Measurements from ENCODE around the gene UGT1A8.

UGT1A8 gene

GRCh38 chr2:233807215-233807865 is 189.9 kb downstream of the UGT1A8 start:
- DNase-seq (ENCODE audit: low spot score), result no peak
- TF ChIP-seq, protein P1, sequence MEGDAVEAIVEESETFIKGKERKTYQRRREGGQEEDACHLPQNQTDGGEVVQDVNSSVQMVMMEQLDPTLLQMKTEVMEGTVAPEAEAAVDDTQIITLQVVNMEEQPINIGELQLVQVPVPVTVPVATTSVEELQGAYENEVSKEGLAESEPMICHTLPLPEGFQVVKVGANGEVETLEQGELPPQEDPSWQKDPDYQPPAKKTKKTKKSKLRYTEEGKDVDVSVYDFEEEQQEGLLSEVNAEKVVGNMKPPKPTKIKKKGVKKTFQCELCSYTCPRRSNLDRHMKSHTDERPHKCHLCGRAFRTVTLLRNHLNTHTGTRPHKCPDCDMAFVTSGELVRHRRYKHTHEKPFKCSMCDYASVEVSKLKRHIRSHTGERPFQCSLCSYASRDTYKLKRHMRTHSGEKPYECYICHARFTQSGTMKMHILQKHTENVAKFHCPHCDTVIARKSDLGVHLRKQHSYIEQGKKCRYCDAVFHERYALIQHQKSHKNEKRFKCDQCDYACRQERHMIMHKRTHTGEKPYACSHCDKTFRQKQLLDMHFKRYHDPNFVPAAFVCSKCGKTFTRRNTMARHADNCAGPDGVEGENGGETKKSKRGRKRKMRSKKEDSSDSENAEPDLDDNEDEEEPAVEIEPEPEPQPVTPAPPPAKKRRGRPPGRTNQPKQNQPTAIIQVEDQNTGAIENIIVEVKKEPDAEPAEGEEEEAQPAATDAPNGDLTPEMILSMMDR (IDR thresholded peaks at IDR 0.05; ENCODE audit: extremely low read depth, missing control alignments), result no peak

DNA sequence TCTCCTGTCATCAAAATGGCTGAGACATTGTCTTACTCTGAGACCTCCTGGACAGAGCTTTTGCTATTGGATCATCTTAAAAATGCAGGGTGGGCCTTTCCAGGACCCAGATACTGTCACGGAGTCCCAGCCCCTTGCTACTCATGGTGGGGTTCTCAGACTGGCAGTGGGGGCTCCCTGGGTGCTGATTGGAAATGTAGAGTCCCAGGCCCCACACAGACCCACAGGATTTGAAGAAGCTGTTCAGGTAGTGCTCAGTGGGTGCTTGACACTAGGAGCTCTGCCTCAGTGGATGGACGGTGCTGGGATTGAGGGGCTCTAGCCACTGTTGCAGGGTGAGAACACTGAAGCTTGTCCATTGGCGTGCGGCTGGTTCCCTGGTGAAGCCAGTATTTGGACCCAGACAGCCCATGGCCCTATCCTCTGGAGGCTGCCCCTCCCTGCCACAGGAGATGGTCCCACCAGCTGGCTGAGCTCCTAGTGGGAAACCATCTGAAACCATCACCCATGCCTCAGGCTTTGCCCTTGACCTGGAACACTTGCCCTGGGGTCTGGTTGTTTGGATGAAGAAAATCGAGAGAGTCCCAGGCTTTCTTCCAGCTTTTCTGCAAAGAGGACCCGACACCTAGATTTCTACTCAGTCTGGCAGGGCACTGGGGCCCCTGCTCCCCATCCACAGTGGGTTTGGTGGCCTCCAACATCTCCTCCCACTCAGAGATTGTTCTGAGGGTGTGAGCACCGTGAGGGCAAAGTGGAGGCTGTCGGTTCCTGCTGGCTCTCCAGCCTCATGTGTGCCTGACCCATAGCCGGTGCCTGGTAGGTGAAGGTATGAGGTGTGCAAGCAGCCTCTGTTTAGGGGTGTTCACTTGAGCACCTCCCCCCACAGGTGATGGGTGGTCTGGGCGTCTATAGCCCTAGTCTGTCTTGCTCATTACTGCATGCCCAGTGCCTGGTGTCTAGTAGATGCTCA is 190.8 kb downstream of the UGT1A8 start:
- TF ChIP-seq, protein P1 (IDR thresholded peaks at IDR 0.05; ENCODE audit: extremely low read depth, missing control alignments), result no peak
- DNase-seq (ENCODE audit: low spot score), result no peak

DNA sequence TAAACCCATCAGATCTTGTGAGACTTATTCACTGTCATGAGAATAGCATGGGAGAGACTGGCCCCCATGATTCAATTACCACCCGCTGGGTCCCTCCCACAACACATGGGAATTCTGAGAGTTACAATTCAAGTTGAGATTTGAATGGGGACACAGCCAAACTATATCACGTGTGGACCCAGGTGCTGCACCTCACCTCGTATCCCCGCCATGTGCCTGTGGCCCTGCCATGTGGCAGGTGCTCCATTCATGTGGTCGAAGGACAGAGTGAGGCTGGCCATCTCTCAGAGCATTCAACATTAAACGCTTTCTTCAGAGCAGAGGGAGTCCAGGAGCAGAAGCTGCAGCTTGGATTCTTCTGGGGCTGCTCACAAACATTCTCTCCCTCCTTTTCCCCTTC is 193.0 kb downstream of the UGT1A8 start:
- no peak for DNase-seq (ENCODE audit: low spot score)
- TF ChIP-seq, protein P1 (IDR thresholded peaks at IDR 0.05; ENCODE audit: extremely low read depth, missing control alignments), result no peak

GRCh38 chr2:233811087-233811486 is 193.7 kb downstream of the UGT1A8 start:
- TF ChIP-seq, protein P1 (IDR thresholded peaks at IDR 0.05; ENCODE audit: extremely low read depth, missing control alignments), result no peak
- no peak for DNase-seq (ENCODE audit: low spot score)

- TF ChIP-seq, protein P1 (IDR thresholded peaks at IDR 0.05; ENCODE audit: extremely low read depth, missing control alignments), result no peak
- DNase-seq (ENCODE audit: low spot score), result no peak
Measured at GRCh38 chr2:233811732-233812131, 194.3 kb downstream of the UGT1A8 start.

DNA sequence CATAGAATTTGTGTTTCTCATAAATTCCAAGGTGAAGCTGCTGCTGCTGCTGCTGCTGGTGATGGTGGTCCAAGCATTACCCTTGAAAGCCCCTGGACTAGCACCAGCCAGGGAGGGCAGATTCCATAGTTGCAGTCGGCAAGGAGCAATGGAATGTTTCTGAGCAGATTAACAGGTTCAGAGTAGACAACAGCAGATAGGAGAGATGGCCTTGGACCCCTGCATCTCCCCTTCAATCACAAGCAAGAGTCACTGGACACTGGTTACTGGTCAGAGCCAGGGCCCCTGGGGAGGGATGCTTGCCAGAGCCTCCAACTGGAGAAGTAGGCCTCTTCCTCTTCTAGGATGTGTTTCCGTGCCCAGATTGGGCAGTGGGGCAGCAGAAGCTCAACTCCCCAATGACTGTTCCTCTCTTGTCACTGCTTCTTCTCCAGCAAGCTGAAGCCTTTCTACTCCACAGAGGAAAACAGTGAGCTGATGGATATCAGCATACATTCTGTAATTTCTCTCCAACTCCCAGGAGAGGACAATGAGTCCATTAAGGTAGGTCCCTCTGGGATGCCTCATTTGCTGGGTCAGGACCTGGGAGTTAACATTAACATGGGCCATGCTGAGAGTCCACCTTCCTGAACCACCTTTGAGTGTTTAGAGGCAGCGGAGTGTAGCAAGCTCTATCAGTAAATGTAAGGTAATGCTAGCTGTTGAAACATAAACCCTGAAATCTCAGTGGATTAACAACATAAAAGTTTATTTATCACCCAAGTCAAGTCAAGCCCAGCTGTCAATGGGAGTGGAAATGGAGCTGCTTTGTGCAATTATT is 196.0 kb downstream of the UGT1A8 start:
- no peak for DNase-seq (ENCODE audit: low spot score)
- TF ChIP-seq, protein P1 (IDR thresholded peaks at IDR 0.05; ENCODE audit: extremely low read depth, missing control alignments), result no peak
